Measurements from ENCODE around the gene SPATA20.

DNA sequence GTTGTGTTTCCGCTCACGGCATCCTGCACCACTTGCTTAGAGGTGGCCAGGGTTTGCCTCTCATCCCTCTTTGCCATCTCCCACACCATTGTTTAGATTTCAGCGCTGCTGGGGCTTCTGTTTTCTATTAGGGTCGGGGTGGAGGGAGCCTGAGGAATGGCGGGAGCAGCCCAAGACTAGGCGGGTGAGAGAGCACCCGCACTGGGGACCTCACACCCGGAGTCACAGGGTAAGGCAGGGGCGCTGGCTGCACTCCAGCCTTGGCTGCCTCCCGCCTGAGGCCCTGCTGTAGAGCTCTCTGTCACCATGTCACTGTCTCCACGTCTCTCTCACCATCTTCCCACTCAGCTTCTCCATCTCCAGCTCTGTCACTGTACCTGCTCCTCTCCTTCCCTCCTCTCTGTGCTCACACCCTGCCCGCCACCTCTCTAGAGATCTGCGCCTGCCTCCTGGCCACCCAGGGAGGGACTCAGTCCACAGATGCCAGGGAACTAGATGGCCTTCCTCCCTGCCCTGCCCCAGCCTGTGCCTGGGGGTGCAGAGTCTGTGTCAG is 54.9 kb downstream of the SPATA20 start:
- TF ChIP-seq REST (tag by site-specific recombination; IDR thresholded peaks at IDR 0.05): no peak
- no peak for TF ChIP-seq ZNF768 (tag by site-specific recombination; IDR thresholded peaks at IDR 0.05)

All from HEK293 (cell line).